H1 (cell line): ENCODE measurements around the gene CDKN2B. TPM values are rescaled to one million over a fixed set of nuclear protein-coding genes. Genes with fewer than 3 reads are reported as not detected.

Experiments used
- BCL11A ChIP-seq, 2 experiments: IDR thresholded peaks; one replicate each; pipeline ENCODE4 v1.6.1; 2011; ENCODE audit warnings: low read depth in 2 of 2, low read length in 2 of 2, mild to moderate bottlenecking in 2 of 2
- polyA plus RNA-seq, 7 experiments: library from polyadenylated mRNA; depleted of rRNA in 3 of 7; stranded (reverse) in 5 of 7; unstranded in 2 of 7; fragments of >200 nt in 5 of 7; fragments of 200-250 nt in 2 of 7; gene quantifications; 1 replicate in 5 of 7; 2 replicates in 1 of 7; 4 replicates in 1 of 7; pipeline versions ENCODE4 v1.2.1 to v1.2.3, GENCODE V29; 2011 to 2013; ENCODE audit warnings: missing spikeins in 2 of 7, mixed read lengths in 2 of 7
- total RNA-seq: library from RNA; stranded (reverse); fragmentation: NEBNext Ultra II Directional; extraction: Animal tissue kit (Norgen Biotek cat#: 25700); gene quantifications from 2 replicates; pipeline ENCODE4 v1.2.1, GENCODE V29; 2021
- TF ChIP-seq, protein P1 (sequence below): fragments of 300-600 bp; sonication (generic); IDR thresholded peaks from 2 replicates; pipeline ENCODE4 v1.7.1; 2012; ENCODE audit warnings: low read length, moderate library complexity, mild to moderate bottlenecking, inconsistent platforms; ENCODE audit not compliant: insufficient replicate concordance

The CDKN2B gene
- total and polyA plus RNA-seq, 2 of the 8 experiments (the other 6 are each of a cell fraction or from before 2014, with no cell fraction given), result 0.20 to 0.88 TPM

GRCh38 chr9:21968331-21969010 is 40.6 kb downstream of the CDKN2B start (continued):
- TF ChIP-seq, protein P1, sequence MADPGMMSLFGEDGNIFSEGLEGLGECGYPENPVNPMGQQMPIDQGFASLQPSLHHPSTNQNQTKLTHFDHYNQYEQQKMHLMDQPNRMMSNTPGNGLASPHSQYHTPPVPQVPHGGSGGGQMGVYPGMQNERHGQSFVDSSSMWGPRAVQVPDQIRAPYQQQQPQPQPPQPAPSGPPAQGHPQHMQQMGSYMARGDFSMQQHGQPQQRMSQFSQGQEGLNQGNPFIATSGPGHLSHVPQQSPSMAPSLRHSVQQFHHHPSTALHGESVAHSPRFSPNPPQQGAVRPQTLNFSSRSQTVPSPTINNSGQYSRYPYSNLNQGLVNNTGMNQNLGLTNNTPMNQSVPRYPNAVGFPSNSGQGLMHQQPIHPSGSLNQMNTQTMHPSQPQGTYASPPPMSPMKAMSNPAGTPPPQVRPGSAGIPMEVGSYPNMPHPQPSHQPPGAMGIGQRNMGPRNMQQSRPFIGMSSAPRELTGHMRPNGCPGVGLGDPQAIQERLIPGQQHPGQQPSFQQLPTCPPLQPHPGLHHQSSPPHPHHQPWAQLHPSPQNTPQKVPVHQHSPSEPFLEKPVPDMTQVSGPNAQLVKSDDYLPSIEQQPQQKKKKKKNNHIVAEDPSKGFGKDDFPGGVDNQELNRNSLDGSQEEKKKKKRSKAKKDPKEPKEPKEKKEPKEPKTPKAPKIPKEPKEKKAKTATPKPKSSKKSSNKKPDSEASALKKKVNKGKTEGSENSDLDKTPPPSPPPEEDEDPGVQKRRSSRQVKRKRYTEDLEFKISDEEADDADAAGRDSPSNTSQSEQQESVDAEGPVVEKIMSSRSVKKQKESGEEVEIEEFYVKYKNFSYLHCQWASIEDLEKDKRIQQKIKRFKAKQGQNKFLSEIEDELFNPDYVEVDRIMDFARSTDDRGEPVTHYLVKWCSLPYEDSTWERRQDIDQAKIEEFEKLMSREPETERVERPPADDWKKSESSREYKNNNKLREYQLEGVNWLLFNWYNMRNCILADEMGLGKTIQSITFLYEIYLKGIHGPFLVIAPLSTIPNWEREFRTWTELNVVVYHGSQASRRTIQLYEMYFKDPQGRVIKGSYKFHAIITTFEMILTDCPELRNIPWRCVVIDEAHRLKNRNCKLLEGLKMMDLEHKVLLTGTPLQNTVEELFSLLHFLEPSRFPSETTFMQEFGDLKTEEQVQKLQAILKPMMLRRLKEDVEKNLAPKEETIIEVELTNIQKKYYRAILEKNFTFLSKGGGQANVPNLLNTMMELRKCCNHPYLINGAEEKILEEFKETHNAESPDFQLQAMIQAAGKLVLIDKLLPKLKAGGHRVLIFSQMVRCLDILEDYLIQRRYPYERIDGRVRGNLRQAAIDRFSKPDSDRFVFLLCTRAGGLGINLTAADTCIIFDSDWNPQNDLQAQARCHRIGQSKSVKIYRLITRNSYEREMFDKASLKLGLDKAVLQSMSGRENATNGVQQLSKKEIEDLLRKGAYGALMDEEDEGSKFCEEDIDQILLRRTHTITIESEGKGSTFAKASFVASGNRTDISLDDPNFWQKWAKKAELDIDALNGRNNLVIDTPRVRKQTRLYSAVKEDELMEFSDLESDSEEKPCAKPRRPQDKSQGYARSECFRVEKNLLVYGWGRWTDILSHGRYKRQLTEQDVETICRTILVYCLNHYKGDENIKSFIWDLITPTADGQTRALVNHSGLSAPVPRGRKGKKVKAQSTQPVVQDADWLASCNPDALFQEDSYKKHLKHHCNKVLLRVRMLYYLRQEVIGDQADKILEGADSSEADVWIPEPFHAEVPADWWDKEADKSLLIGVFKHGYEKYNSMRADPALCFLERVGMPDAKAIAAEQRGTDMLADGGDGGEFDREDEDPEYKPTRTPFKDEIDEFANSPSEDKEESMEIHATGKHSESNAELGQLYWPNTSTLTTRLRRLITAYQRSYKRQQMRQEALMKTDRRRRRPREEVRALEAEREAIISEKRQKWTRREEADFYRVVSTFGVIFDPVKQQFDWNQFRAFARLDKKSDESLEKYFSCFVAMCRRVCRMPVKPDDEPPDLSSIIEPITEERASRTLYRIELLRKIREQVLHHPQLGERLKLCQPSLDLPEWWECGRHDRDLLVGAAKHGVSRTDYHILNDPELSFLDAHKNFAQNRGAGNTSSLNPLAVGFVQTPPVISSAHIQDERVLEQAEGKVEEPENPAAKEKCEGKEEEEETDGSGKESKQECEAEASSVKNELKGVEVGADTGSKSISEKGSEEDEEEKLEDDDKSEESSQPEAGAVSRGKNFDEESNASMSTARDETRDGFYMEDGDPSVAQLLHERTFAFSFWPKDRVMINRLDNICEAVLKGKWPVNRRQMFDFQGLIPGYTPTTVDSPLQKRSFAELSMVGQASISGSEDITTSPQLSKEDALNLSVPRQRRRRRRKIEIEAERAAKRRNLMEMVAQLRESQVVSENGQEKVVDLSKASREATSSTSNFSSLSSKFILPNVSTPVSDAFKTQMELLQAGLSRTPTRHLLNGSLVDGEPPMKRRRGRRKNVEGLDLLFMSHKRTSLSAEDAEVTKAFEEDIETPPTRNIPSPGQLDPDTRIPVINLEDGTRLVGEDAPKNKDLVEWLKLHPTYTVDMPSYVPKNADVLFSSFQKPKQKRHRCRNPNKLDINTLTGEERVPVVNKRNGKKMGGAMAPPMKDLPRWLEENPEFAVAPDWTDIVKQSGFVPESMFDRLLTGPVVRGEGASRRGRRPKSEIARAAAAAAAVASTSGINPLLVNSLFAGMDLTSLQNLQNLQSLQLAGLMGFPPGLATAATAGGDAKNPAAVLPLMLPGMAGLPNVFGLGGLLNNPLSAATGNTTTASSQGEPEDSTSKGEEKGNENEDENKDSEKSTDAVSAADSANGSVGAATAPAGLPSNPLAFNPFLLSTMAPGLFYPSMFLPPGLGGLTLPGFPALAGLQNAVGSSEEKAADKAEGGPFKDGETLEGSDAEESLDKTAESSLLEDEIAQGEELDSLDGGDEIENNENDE, result no peak
- TF ChIP-seq BCL11A (IDR thresholded peaks at IDR 0.05; ENCODE audit: low read depth in 2 of 2, low read length in 2 of 2), result no peak
- TF ChIP-seq, all 59 proteins: peak for 5
